Muscle of back (tissue), 11 donors: ENCODE data around the gene ANTXR1. TPM values are rescaled to one million over a fixed set of nuclear protein-coding genes. Genes with fewer than 3 reads are reported as not detected.

Experiments
- DNase-seq, 3 donors: peaks; one replicate each; pipeline versions ENCODE4 v3.0.0 to v3.0.0-alpha.2; 2013
- polyA plus RNA-seq, 10 donors: library from polyadenylated mRNA; unstranded; fragments of 120-200 nt; gene quantifications; one replicate each; pipeline ENCODE4 v1.2.1, GENCODE V29; 2013; ENCODE audit not compliant: insufficient read length in 10 of 10

ANTXR1 gene
- polyA plus RNA-seq, 10 donors: 131 to 213 (median 153) TPM

GRCh38 chr2:69031466-69031865 is 18.5 kb downstream of the ANTXR1 start:
- DNase-seq: no peak

- no peak for DNase-seq
Observed at GRCh38 chr2:69032336-69032735, 19.4 kb downstream of the ANTXR1 start.

GRCh38 chr2:69033461-69034095 is 20.6 kb downstream of the ANTXR1 start:
- DNase-seq: peak in 2 of 3 donors; percentile 42 to 63

DNA sequence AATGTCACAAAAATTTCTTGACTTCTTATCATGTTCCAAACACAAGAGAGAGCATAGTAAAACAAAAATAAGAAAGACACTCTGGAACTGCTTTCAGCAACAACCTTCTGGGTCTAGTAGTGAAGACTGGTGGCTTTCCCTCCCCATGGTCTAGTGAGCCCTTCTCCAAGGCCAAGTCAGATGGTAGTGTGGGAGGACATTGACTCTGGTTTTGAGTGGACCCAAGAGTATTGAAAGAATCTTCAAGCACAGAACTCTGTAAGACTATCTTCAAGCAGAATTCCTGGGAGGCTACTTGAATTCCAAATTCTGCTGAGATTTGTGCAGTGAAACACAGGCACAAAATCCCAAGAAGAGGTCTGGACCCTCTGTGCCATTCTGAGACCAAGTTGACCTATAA is 21.1 kb downstream of the ANTXR1 start:
- DNase-seq: no peak

GRCh38 chr2:69034845-69035244 is 21.9 kb downstream of the ANTXR1 start:
- DNase-seq: no peak

- DNase-seq: no peak
Observed at GRCh38 chr2:69036926-69037325, 23.9 kb downstream of the ANTXR1 start.

DNA sequence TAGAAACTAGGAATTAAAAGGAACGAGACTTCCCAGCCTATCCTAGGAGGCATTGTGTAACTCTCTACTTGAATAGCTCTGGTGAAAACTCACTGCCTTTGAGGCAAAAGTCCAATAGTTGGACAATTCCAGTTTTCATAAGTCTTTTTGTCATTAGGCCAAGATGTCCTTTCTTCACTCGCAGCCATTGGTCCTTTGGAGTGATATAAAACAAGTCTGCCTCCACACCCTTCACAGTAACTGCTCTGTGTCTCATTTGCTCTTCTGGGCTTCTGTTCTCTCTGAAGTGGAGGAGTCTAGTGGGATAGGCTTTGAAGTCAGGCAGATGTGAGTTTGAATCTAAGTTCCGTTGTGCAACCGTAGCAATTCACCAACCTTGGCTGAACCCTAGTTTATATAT is 28.2 kb downstream of the ANTXR1 start:
- no peak for DNase-seq

DNA sequence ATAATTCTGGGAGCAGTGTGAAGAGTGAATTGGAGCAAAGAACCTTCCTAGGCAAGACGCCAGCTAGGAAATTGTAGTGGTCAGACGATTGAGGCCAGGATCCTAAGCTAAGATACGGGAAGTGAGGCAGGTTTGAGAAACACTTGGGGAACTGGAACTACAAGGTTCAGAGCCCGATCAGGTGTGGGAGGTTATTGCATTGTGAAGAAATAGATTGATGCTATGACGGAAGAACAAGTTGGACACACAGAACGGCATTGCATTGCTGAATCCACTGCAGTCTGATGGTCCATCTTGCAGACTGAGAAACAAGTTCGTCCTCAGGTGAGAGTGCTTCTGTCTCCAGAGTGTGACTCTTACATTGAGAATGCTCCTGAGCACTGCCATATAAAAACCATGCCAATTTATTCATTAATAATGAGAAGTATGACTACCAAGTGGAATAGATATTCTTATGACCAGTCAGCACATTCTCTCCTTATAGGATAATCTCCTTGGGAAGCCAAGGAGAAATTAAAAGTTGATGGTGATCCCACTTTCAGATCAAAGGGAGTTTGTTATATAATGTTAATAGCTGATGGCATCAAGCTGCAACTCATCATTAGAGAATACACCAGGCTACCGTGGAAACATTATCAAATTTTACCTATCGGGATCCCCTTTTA is 30.9 kb downstream of the ANTXR1 start:
- DNase-seq: no peak

- no peak for DNase-seq
Observed at GRCh38 chr2:69046221-69046662, 33.3 kb downstream of the ANTXR1 start.

GRCh38 chr2:69047625-69048145 is 34.7 kb downstream of the ANTXR1 start:
- DNase-seq: no peak

DNA sequence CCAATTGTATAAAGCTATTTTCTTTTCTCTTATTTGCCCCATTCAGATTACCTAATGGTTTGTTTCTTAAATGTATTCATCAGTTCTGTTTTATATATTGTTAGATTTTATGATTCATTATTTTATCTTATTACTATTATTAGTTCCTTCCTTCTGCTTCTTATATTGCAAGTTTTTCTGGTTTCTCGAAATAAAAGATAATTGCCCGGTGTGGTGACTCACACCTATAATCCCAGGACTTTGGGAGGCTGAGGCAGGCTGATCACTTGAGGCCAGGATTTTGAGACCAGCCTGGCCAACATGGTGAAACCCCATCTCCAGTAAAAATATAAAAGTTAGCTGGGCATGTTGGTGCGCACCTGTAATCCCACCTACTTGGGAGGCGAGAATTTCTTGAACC is 37.8 kb downstream of the ANTXR1 start:
- DNase-seq: no peak

DNA sequence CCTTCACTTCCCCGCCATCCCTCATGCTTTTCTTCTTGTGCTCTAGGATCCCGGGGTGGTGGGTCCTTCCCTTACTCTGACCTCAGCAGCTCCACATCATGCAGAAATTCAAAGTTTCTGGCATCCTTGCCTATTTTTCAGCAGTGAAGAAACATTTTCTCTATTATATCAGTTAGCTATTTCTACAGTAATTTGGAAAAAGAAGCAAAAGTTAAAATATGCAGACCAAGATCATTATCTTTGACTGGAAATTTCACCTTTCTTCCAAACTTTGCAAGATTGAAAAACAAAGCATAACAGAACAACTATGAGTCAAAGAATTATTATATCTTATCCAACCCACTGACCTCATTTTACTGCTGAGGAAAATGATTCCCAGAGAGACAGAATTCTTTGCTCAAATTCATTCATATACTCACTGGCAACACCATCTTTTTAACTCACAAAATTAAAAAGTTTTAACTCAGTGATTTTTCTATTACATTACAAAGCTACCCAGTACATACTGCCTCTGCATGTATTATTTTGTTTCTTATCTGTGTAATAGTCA is 40.5 kb downstream of the ANTXR1 start:
- peak in 1 of 3 donors; percentile 28 for DNase-seq

GRCh38 chr2:69054431-69054830 is 41.5 kb downstream of the ANTXR1 start:
- peak in 1 of 3 donors; percentile 51 for DNase-seq

DNA sequence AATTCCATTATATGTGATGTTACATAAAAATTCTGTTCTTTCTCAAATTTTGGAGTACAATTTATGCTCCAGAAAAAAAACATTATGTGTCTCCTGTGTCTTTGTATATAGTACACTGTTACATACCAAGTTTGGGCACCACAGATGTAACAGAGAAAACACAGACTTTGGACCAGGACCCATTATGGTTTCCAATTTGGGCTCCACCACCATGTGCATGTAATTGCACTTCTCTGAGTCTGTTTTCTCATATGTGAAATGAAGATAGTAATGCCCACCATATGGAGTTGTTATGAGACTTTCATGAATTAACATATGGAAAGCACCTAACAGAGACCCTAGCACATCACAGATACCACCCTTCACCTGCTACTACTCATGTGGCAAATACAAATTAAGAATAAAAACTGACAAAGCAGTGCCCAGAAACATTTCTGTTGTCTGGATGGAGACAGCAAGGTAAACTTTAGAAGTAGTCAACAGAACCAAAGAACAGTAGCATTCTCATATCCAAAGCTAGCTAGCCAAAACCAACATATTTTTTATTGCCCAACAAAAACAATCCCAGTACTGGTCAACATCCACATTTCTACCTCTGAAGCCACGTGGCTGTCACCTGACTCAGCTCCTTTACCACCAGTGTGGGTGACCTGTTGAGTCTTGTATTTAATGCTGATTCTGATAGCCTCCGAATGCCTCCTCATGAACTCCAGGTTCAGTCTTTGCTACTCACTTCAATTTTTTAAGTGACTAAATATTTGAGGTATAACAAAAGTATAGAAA is 42.9 kb downstream of the ANTXR1 start:
- DNase-seq: no peak

DNA sequence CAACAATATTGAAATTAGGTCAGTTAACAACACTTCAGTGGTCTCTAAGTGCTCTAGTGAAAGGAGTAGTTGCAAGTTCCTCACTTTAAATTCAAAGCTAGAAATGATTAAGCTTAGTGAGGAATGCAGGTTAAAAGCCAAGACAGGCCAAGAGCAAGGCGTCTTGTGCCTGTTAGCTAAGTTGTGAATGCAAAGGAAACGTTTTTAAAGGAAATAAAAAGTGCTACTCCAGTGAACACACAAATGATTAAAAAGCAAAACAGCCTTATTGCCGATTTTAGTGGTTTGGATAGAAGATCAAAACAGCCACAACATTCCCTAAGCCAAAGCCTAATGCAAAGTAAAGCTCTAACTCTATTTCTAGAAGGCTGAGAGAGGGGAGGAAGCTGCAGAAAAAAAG is 44.7 kb downstream of the ANTXR1 start:
- no peak for DNase-seq

DNA sequence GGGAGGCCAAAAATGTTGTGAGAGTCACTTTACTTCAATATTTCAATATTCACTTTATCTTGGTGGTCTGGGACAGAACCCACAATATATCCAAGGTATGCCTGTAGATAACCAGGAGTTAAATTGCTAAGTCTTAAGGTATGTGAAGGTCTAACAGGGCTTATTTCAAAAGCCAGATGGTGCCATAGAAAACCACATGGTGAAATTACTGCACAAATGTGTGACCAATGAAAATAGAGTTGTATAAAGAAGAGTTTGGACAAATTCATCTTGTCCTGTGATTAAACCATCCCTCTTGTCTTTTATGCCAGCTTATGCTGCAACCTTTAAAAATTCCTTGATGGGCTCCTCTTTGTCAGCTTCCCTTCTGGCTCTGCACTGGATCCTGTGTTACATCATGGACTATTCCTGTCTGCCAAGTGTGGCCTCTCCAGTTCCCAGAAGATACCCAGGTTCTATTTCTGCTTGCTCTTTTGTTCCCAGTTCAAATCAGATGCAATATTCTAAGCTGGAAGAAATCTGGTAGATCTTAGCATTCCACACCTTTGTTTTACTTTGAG is 46.8 kb downstream of the ANTXR1 start:
- DNase-seq: no peak

DNA sequence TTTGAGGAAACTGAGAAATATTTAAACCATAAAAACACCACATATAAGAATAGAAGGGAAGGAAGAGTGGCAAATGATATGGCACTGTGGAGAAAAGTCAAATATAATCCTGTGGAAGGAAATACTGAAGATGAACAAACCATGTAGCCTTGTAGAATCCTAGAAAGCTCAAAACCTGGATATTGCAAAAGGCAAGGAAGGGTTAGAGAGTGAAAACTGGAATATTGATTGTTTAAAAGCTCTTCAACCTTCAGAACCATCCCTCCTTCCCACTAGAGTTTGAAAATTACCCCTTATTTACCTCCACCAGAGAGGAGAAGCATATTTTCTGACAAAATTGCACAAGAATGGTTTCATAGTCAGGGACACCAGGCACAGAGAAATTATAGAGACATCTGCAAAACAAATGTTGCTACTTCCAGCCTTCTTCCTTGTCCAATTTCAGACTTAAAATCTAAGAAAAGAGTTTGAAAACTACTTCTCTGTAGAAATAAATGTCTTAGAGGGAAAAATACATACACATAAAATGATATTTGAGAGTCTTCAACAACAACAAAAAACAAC is 48.0 kb downstream of the ANTXR1 start:
- no peak for DNase-seq

GRCh38 chr2:69061525-69061924 is 48.5 kb downstream of the ANTXR1 start:
- no peak for DNase-seq

DNA sequence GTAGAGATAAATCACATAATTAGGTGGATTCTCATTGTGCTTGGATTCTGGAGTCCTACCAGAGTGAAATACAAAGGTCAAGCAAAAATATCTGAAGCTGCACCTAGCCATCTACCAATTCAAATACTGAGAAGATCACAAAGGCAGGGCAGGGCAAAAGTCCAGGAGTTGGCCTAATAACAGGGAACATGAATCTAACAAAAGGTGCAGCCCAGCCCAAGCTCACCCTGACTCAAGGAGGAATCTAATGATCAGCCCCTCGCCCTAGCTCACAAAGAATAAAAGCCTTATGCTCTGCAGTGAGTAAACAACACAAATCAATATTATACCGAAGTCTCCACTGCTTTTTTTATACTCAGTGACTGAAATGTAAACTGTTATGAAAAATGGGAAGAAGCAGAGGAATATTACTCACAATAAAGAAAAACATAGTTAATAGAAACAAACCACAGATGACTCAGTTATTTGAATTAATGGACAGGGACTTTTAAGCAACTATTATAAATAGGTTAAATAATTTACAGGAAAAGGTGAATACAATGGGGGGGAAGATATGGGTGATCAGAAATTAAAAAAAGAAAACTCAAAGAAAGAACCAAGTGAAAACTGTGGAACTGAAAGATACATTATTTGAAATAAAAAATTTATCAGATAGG is 49.5 kb downstream of the ANTXR1 start:
- DNase-seq: no peak

- DNase-seq: no peak
Observed at GRCh38 chr2:69065735-69066336, 52.9 kb downstream of the ANTXR1 start.
